HG02870 (cell line): ENCODE data around the gene CMSS1.

ENCODE experiments used
- ATAC-seq: cut with Tn5 transposase; IDR thresholded peaks from one replicate; pipeline ENCODE4 v1.9.1; 2021; ENCODE audit warnings: mild to moderate bottlenecking, moderate library complexity; ENCODE audit not compliant: unreplicated experiment

The CMSS1 gene

GRCh38 chr3:99817437-99818240 lies at the start of gene CMSS1:
CMSS1 (plus strand) TSS chr3:99817862.
- ATAC-seq: peak; percentile 95

GRCh38 chr3:99768126-99768525 lies 49.5 kb upstream of the CMSS1 start:
- no peak for ATAC-seq

DNA sequence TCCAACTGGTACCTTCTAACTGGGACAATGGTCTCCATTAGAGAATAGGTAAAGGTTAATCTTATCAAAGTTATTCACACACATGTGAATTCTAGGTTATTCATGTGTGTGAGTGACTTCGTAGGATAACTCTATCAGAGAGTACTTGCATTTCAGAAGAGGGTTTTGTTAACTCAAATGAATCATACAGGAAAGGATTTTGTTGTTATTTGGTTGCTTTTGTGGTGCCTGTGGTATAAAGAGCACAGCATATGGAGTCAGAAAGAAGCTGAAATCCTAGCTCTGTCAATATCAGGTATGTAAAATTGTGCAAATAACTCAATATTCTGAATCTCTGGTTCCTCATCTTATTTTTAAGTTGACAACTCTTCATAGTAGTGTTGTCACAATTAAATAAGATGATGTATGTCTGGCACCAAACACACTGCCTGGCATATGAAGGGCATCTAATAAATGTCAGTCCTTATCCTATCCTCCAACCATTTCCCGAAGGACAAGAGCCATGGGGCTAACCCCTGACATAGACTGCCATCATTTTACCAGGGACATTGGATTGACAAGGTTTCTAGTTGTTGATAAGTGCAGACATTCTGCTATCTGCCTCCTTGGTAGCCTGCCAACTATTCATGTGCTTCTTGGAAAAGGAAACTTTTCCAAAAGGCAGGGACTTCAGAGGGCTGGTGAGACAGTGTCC lies 48.7 kb upstream of the CMSS1 start:
- no peak for ATAC-seq

DNA sequence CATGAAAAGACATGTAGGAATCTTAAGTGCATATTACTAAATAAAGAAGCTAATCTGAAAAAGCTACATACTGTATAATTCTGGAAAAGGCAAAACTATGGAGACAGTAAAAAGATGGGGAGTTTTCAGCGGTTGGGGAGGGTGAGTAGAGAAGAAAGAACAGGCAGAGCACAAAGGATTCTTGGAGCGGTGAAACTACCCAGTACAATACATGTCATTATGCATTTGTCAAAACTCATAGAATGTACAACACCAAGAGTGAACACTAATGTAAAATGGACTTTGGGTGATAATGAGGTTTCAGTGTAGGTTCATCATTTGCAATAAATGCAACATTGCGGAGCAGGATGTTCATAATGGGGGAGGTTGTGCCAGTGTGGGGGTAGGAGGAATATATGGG lies 45.5 kb upstream of the CMSS1 start:
- ATAC-seq: no peak

GRCh38 chr3:99772671-99773070 lies 45.0 kb upstream of the CMSS1 start:
- no peak for ATAC-seq

GRCh38 chr3:99774467-99774866 lies 43.2 kb upstream of the CMSS1 start:
- ATAC-seq: peak; percentile 99

DNA sequence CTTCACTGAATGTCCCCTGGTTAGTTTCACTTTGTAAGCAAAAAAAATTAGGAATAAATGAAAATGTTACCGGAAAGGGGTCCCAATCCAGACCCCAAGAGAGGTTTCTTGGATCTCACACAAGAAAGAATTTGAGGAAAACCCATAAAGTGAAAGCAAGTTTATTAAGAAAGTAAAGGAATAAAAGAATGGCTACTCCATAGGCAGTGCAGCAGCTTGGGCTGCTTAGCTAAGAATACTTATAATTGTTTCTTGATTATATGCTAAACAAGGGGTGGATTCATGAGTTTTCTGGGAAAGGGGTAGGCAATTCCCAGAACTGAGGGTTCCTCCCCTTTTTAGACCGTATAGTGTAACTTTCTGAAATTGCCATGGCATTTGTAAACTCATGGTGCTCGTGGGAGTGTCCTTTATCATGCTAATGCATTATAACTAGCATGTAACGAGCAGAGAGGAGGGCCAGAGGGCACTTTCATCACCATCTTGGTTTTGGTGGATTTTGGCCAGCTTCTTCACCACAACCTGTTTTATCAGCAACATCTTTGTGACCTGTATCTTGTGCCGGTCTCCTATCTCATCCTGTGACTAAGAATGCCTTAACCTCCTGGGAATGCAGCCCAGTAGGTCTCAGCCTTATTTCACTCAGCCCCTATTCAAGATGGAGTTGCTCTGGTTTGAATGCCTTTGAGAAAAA lies 41.0 kb upstream of the CMSS1 start:
- no peak for ATAC-seq

- ATAC-seq: no peak
Measured at GRCh38 chr3:99777210-99777549, 40.5 kb upstream of the CMSS1 start.

DNA sequence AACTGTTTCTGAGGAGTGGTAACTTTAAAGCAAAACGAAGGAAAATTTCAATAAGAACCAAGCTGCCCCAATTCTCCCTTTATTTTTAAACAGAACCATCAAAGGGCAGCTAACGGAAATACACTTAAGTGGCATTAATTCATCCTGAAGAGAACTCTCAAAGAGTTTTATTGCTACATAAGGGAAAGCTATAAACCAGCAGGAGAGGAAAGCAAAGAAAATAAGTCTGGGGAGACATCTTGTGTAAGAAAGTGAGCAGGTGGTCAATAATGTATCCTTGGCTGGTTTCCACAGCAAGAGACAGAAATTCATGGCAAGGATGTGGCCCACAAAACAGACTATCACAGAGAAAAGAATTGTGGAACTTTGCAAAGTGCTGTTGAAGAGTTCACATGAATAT lies 40.0 kb upstream of the CMSS1 start:
- no peak for ATAC-seq

- ATAC-seq: no peak
Measured at GRCh38 chr3:99780749-99781148, 36.9 kb upstream of the CMSS1 start.

DNA sequence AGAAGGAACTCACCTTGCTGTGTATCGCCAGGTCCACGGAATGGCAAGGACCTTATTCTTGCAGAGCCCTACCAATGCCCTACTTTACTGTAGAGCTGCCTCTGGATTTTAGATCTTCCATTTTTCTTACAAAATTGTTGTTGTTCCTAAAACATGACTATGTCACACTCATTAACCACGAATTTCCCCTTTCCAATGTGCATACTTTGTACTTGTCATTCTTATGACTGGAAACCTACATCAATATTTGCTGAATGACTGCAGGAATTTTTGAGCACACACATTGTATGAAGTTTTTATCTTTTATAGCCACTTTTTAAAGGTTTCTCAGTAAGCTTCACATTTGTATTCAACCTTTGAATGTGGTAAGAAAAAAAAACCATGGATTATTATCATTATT lies 35.9 kb upstream of the CMSS1 start:
- no peak for ATAC-seq

- no peak for ATAC-seq
Measured at GRCh38 chr3:99783011-99783573, 34.6 kb upstream of the CMSS1 start.

DNA sequence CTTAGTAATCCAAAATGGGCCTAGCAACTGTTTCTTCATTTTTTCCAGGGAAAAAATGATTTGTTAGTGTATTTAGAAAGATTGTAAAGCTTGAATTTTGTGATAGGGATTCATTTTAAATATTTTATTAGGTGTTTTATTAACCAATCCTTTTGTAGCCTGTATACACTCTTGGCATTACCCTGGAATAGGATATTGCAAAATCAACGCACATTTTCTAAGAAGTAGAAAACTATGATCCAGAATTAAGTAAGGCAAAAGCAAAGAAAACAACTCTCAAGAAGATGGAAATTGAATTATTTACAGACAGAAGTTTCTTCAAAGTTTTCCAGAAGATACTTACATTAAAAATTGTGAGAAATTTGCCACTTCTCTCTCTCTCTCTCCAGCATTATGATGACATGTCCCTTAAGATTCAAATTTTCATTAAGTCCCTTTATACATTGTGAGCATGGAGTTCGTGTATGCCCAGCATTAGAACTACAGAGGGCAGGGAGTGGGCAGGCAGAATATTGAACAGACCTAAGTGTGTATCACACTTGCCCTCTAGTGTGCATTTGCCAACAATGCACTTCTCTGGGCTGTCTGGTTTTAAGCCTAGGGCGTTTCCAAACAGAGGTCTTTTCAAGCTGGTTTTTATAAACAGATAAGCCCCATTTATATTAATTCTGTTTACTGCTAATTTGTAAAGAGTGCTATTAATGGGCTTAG lies 28.5 kb upstream of the CMSS1 start:
- peak; percentile 94 for ATAC-seq

DNA sequence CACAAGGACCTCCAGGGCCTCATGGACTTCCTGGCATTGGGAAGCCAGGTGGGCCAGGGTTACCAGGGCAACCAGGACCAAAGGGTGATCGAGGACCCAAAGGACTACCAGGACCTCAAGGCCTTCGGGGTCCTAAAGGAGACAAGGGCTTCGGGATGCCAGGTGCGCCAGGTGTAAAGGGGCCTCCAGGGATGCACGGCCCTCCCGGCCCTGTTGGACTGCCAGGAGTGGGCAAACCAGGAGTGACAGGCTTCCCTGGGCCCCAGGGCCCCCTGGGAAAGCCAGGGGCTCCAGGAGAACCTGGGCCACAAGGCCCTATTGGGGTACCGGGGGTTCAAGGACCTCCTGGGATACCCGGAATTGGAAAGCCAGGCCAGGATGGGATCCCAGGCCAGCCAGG lies 23.2 kb upstream of the CMSS1 start:
- no peak for ATAC-seq

DNA sequence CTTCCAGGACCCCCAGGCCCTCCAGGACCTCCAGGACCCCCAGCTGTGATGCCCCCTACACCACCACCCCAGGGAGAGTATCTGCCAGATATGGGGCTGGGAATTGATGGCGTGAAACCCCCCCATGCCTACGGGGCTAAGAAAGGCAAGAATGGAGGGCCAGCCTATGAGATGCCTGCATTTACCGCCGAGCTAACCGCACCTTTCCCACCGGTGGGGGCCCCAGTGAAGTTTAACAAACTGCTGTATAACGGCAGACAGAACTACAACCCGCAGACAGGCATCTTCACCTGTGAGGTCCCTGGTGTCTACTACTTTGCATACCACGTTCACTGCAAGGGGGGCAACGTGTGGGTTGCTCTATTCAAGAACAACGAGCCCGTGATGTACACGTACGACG lies 22.1 kb upstream of the CMSS1 start:
- ATAC-seq: no peak

GRCh38 chr3:99799422-99799821 lies 18.2 kb upstream of the CMSS1 start:
- ATAC-seq: no peak

DNA sequence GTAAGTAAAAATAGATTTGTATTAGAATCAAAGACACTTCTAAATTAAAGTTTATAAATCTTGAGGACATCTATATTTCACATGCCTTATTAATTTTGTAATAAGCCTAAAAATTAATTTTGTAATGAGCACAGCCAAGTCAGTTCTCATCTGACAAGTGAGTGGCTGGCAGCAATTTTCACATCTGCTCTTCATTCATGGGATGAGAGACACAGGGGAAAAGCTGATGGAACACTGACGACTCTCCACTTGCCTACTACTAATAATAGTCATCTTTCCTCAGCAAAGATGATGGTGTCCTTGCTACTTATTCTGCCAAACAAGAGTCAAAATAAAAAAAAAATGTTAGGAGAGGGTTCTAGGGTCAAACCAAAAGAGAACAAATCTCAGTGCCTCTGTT lies 14.4 kb upstream of the CMSS1 start:
- no peak for ATAC-seq

- no peak for ATAC-seq
Measured at GRCh38 chr3:99805160-99805559, 12.5 kb upstream of the CMSS1 start.

DNA sequence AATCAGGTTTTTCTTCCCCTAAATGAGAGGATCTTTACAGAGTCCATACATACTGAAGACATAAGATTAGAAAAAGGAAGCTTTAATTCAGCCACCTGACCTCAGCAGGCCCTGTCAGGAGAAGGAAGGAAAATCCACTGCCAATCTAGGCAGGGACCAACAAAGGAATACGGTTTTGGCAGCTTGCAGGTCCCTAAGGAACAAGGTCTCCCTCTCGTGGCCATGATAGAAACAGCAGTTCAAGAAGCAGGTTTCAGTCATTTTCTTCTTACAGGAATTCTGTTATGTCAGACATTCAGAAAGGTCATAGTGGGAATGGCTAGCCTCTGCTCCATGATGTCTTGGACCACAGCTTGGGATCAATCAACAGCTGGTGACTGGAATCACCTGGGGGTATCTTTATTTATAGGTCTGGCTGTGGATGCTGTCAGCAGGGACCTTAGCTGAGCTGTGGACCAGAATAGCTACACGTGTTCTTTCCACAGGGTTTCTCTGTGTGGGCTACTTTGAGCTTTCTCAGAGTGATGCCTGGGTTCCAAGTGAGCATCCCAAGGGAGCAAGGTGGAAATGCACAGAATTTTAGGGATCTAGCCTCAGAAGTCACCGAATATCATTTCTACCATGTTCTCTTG lies 9.4 kb upstream of the CMSS1 start:
- ATAC-seq: peak; percentile 59

DNA sequence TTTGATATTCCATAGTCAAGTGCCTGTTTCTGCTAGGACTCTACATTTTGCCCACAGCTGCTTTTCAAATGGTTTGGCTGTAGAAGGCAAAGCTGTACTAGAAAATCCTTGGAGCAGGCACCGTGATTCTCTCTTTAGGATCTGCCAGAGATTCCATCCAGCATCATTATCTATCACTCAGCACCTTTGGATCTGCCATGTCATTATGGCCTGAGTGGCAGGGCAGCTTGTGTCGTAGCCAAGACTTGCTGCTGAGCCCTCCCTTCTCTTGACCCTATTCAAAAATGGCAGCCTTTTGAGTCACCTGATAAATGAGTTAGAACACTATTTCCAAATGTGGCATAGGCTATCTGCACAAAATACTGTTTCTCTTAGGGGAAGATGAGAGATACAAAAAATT lies 8.1 kb upstream of the CMSS1 start:
- no peak for ATAC-seq

GRCh38 chr3:99810403-99810802 lies 7.3 kb upstream of the CMSS1 start:
- no peak for ATAC-seq
